H1 (cell line): ENCODE data around the gene ARID1B. TPM values are rescaled to one million over a fixed set of nuclear protein-coding genes. Genes with fewer than 3 reads are reported as not detected.

ENCODE experiments used
- CTCF ChIA-PET: fragments of 300-600 bp; sonication (Branson Sonifier 250); formaldehyde crosslinking; loops from one replicate; lab custom pipeline; 2021; ENCODE audit not compliant: partially characterized antibody; lab: Charles Lee
- POLR2A ChIA-PET: fragments of 300-600 bp; sonication (Branson Sonifier 250); formaldehyde crosslinking; loops from one replicate; lab custom pipeline; 2021; ENCODE audit warnings: inconsistent platforms; ENCODE audit not compliant: partially characterized antibody; lab: Charles Lee
- DNase-seq, 2 experiments: peaks; one replicate each; pipeline versions ENCODE4 v3.0.0 to v3.0.0-alpha.2; 2010 to 2022; ENCODE audit warnings: low spot score in 2 of 2, low read depth in 1 of 2, mixed read lengths in 1 of 2
- FAIRE-seq: peaks from 2 replicates; lab custom pipeline; 2011; peaks lifted over from hg19 to GRCh38; lab: Jason Lieb, UNC
- H2AFZ ChIP-seq: 2 replicates; pipeline ENCODE4 v1.8.1; 2012; ENCODE audit warnings: low read length, inconsistent platforms
- H2AK5ac ChIP-seq: 2 replicates; pipeline ENCODE4 v1.6.1; 2013; ENCODE audit warnings: low read depth, low read length
- H2BK120ac ChIP-seq: replicated peaks from 2 replicates; pipeline ENCODE3; 2013; ENCODE audit warnings: low read depth, low read length, inconsistent platforms
- H2BK12ac ChIP-seq: 2 replicates; pipeline ENCODE4 v1.6.1; 2013; ENCODE audit warnings: low read depth, low read length
- H2BK15ac ChIP-seq: 2 replicates; pipeline ENCODE4 v1.6.1; 2013; ENCODE audit warnings: low read length
- H2BK20ac ChIP-seq: 2 replicates; pipeline ENCODE4 v1.6.1; 2013; ENCODE audit warnings: low read length
- H2BK5ac ChIP-seq: 2 replicates; pipeline ENCODE4 v1.6.1; 2013; ENCODE audit warnings: low read depth, low read length
- H3K14ac ChIP-seq: 2 replicates; pipeline ENCODE4 v1.6.1; 2013; ENCODE audit warnings: inconsistent platforms; ENCODE audit not compliant: insufficient read length
- H3K18ac ChIP-seq: 2 replicates; pipeline ENCODE4 v1.6.1; 2013; ENCODE audit warnings: low read length; ENCODE audit errors: extremely low read depth
- H3K23ac ChIP-seq: 2 replicates; pipeline ENCODE4 v1.6.1; 2013; ENCODE audit warnings: inconsistent platforms; ENCODE audit not compliant: insufficient read length
- H3K23me2 ChIP-seq: 2 replicates; pipeline ENCODE4 v1.6.1; 2013; ENCODE audit warnings: low read depth, low read length
- H3K27ac ChIP-seq: 2 replicates; pipeline ENCODE4 v1.6.1; 2011; ENCODE audit warnings: low read depth, low read length, inconsistent platforms
- H3K27me3 ChIP-seq, 4 experiments: replicated peaks in 1 of 4; 1 replicate in 1 of 4; 2 replicates in 3 of 4; pipeline versions ENCODE4 v1.6.1 to v1.8.1; 2011 to 2013; ENCODE audit warnings: low read length in 3 of 4, mild to moderate bottlenecking in 3 of 4, inconsistent platforms in 2 of 4, mixed read lengths in 2 of 4, moderate library complexity in 1 of 4; ENCODE audit not compliant: control insufficient read depth in 3 of 4, insufficient read depth in 3 of 4; ENCODE audit errors: extremely low read depth in 1 of 4
- H3K36me3 ChIP-seq, 4 experiments: 2 replicates each; pipeline versions ENCODE4 v1.6.1 to v1.8.1; 2011 to 2013; ENCODE audit warnings: mild to moderate bottlenecking in 4 of 4, low read length in 3 of 4, moderate library complexity in 2 of 4, control low read depth in 1 of 4, inconsistent platforms in 1 of 4; ENCODE audit not compliant: insufficient read depth in 4 of 4, control insufficient read depth in 2 of 4
- H3K4ac ChIP-seq: replicated peaks from 2 replicates; pipeline ENCODE3; 2013; ENCODE audit warnings: low read length, low read depth, mixed read lengths, inconsistent platforms; ENCODE audit not compliant: insufficient read length
- H3K4me1 ChIP-seq, 4 experiments: replicated peaks in 1 of 4; 1 replicate in 1 of 4; 2 replicates in 3 of 4; pipeline versions ENCODE4 v1.6.1 to v1.8.1; 2011 to 2013; ENCODE audit warnings: low read length in 3 of 4, inconsistent platforms in 2 of 4, mixed read lengths in 1 of 4; ENCODE audit not compliant: insufficient read depth in 4 of 4, control insufficient read depth in 3 of 4
- H3K4me2 ChIP-seq, 2 experiments: 2 replicates each; pipeline versions ENCODE4 v1.6.1 to v1.8.1; 2011 to 2013; ENCODE audit warnings: low read depth in 2 of 2, low read length in 2 of 2, control low read depth in 1 of 2, inconsistent platforms in 1 of 2, mild to moderate bottlenecking in 1 of 2; ENCODE audit not compliant: insufficient read depth in 1 of 2
- H3K4me3 ChIP-seq, 4 experiments: fragments of 200-600, 300-600 bp in 1 of 4; sonication (generic), shearing (Covaris generic), sonication (Bioruptor Twin) in 1 of 4; 2 replicates each; pipeline versions ENCODE4 v1.5.1 to v1.8.1; 2011 to 2016; ENCODE audit warnings: low read length in 4 of 4, low read depth in 3 of 4, control low read depth in 2 of 4, inconsistent platforms in 2 of 4, mild to moderate bottlenecking in 2 of 4, mixed read lengths in 1 of 4, moderate library complexity in 1 of 4; ENCODE audit not compliant: insufficient read depth in 2 of 4; ENCODE audit errors: extremely low read depth in 1 of 4
- H3K56ac ChIP-seq: replicated peaks from 2 replicates; pipeline ENCODE3; 2013; ENCODE audit warnings: low read depth, mild to moderate bottlenecking, mixed read lengths, low read length, inconsistent platforms; ENCODE audit not compliant: insufficient read length
- H3K79me1 ChIP-seq: 2 replicates; pipeline ENCODE4 v1.6.1; 2013; ENCODE audit warnings: low read depth, low read length, control low read depth
- H3K79me2 ChIP-seq, 2 experiments: 2 replicates each; pipeline versions ENCODE4 v1.6.1 to v1.8.1; 2012 to 2013; ENCODE audit warnings: low read length in 2 of 2, mild to moderate bottlenecking in 2 of 2, inconsistent platforms in 1 of 2; ENCODE audit not compliant: insufficient read depth in 2 of 2, control insufficient read depth in 1 of 2
- H3K9ac ChIP-seq, 4 experiments: replicated peaks in 1 of 4; 1 replicate in 1 of 4; 2 replicates in 3 of 4; pipeline versions ENCODE4 v1.6.1 to v1.8.1; 2011 to 2013; ENCODE audit warnings: low read depth in 3 of 4, low read length in 3 of 4, control low read depth in 2 of 4, mild to moderate bottlenecking in 2 of 4, moderate library complexity in 2 of 4, inconsistent platforms in 1 of 4; ENCODE audit errors: extremely low read depth in 1 of 4
- H3K9me3 ChIP-seq, 2 experiments: 2 replicates each; pipeline versions ENCODE4 v1.6.1 to v1.8.1; 2012 to 2013; ENCODE audit warnings: mild to moderate bottlenecking in 2 of 2, moderate library complexity in 2 of 2, control low read depth in 1 of 2, inconsistent platforms in 1 of 2, low read depth in 1 of 2, low read length in 1 of 2, mixed read lengths in 1 of 2; ENCODE audit not compliant: insufficient read depth in 2 of 2
- H4K20me1 ChIP-seq, 2 experiments: replicated peaks in 1 of 2; 2 replicates each; pipeline versions ENCODE3 to v1.8.1; 2011 to 2013; ENCODE audit warnings: inconsistent platforms in 2 of 2, low read length in 2 of 2, mild to moderate bottlenecking in 1 of 2; ENCODE audit not compliant: insufficient read depth in 2 of 2, control insufficient read depth in 1 of 2
- H4K5ac ChIP-seq: 2 replicates; pipeline ENCODE4 v1.6.1; 2013; ENCODE audit warnings: low read length, low read depth, mixed read lengths, inconsistent platforms; ENCODE audit not compliant: insufficient read length
- H4K8ac ChIP-seq: 2 replicates; pipeline ENCODE4 v1.8.0; 2013; ENCODE audit warnings: mild to moderate bottlenecking, moderate library complexity, low read length, inconsistent platforms; ENCODE audit not compliant: insufficient read depth; ENCODE audit errors: extremely low read depth
- H4K91ac ChIP-seq: replicated peaks from 2 replicates; pipeline ENCODE3; 2013; ENCODE audit warnings: low read length, mixed read lengths, inconsistent platforms; ENCODE audit not compliant: insufficient read length
- CHD1 ChIP-seq: IDR thresholded peaks from 2 replicates; pipeline ENCODE4 v1.6.1; 2012; ENCODE audit warnings: low read depth, low read length, improper control_type of control experiment
- EZH2 ChIP-seq: fragments of 200-600 bp; sonication (generic); IDR thresholded peaks from 2 replicates; pipeline ENCODE4 v1.7.1; 2012; ENCODE audit warnings: low read depth, mild to moderate bottlenecking, moderate library complexity, low read length, inconsistent platforms; ENCODE audit not compliant: severe bottlenecking
- SUZ12 ChIP-seq: fragments of 200-600 bp; sonication (generic); IDR thresholded peaks from 2 replicates; pipeline ENCODE4 v1.6.1; 2012; ENCODE audit warnings: mild to moderate bottlenecking, inconsistent platforms, low read length, moderate library complexity, mixed read lengths
- WGBS, 2 experiments: shearing (Covaris generic) in 1 of 2; methylation state at CpG; one replicate each; pipeline versions ENCODE4 v1.1.6 to v1.1.7; 2013 to 2015; ENCODE audit warnings: low lambda C conversion rate in 2 of 2, mixed read lengths in 2 of 2, inconsistent platforms in 1 of 2, low coverage in 1 of 2, missing lambda C conversion rate in 1 of 2; ENCODE audit not compliant: insufficient replicate concordance in 2 of 2, insufficient coverage in 1 of 2, insufficient read length in 1 of 2; ENCODE audit errors: extremely low coverage in 1 of 2, missing lambda C conversion rate in 1 of 2; 5-methylcytosine and 5-hydroxymethylcytosine counted together
- polyA plus RNA-seq, 7 experiments: library from polyadenylated mRNA; depleted of rRNA in 3 of 7; stranded (reverse) in 5 of 7; unstranded in 2 of 7; fragments of >200 nt in 5 of 7; fragments of 200-250 nt in 2 of 7; gene quantifications; 1 replicate in 5 of 7; 2 replicates in 1 of 7; 4 replicates in 1 of 7; pipeline versions ENCODE4 v1.2.1 to v1.2.3, GENCODE V29; 2011 to 2013; ENCODE audit warnings: missing spikeins in 2 of 7, mixed read lengths in 2 of 7
- total RNA-seq: library from RNA; stranded (reverse); fragmentation: NEBNext Ultra II Directional; extraction: Animal tissue kit (Norgen Biotek cat#: 25700); gene quantifications from 2 replicates; pipeline ENCODE4 v1.2.1, GENCODE V29; 2021

ARID1B gene
- total and polyA plus RNA-seq, 2 of the 8 experiments (the other 6 are each of a cell fraction or from before 2014, with no cell fraction given): 24.3 to 70.3 TPM

GRCh38 chr6:157152556-157152955, 375.4 kb downstream of the ARID1B start:
- H3K27ac ChIP-seq: no peak overlapping the region
- H3K14ac ChIP-seq: no peak overlapping the region
- POLR2A ChIA-PET: interaction anchor here (0.9 kb wide), 1 partner anchor 10 kb away, joined by 3 read pairs; no protein-coding TSS in a partner anchor
- no peak overlapping the region for H3K56ac ChIP-seq
- no peak overlapping the region for H4K91ac ChIP-seq
- H2BK15ac ChIP-seq: no peak overlapping the region
- no peak overlapping the region for H3K4me2 ChIP-seq
- DNase-seq: no peak
- peaks cover 0 to 21% (median 9%) of the 10 kb centered on the region in 4 experiments; a peak in 5 of 8 replicates for H3K36me3 ChIP-seq
- H3K27me3 ChIP-seq: no peaks in the 10 kb centered on the region
- peaks cover under 1 to 4% of the 10 kb centered on the region in 2 experiments for H4K20me1 ChIP-seq
- H3K4me1 ChIP-seq: peaks cover 2 to 17% (median 9%) of the 10 kb centered on the region in 4 experiments; a peak in 6 of 7 replicates
- H3K79me1 ChIP-seq: no peaks in the 10 kb centered on the region
- H4K8ac ChIP-seq: no peak overlapping the region
- H4K5ac ChIP-seq: no peak overlapping the region
- H3K9me3 ChIP-seq: no peaks in the 10 kb centered on the region
- WGBS, 2 experiments: 81% methylated on average over 3 of the region's 3 CpGs; no CpG with 5 or more reads in 1 of the 2 experiments
- no peaks in the 10 kb centered on the region for H3K23me2 ChIP-seq
- CTCF ChIA-PET: interaction anchor here (1.2 to 10.7 kb wide), 5 partner anchors 12 to 89 kb away, joined by 3 to 88 read pairs (median 4); no protein-coding TSS in a partner anchor
- H2BK20ac ChIP-seq: no peak overlapping the region
- no peak overlapping the region for H2BK5ac ChIP-seq
- no peak overlapping the region for H3K4me3 ChIP-seq
- no peak overlapping the region for H3K18ac ChIP-seq
- H3K23ac ChIP-seq: no peak overlapping the region
- no peak overlapping the region for H3K4ac ChIP-seq
- H3K79me2 ChIP-seq: no peaks in the 10 kb centered on the region
- no peak overlapping the region for H3K9ac ChIP-seq
- FAIRE-seq: no peak
- H2AK5ac ChIP-seq: no peak overlapping the region
- H2BK12ac ChIP-seq: no peak overlapping the region
- no peak overlapping the region for H2BK120ac ChIP-seq
- H2AFZ ChIP-seq: no peak overlapping the region
- TF ChIP-seq SUZ12 (no peak), CHD1 (no peak), EZH2 (no peak)
